C4-2B (cell line): ENCODE measurements around the gene PDE9A.
"Not testable (repeated sequence)": the region's sequence is repeated elsewhere in the genome, so short reads cannot be mapped to it uniquely, and the experiment has no call there.

ENCODE experiments used
- ZFX ChIP-seq: fragments of 450-650 bp; IDR thresholded peaks from 2 replicates; pipeline ENCODE4 v1.6.1; 2017
- TF ChIP-seq, protein P1 (sequence below): fragments of 450-650 bp; conservative IDR thresholded peaks from 2 replicates; pipeline ENCODE4 v1.5.1; 2017; ENCODE audit warnings: mild to moderate bottlenecking

DNA sequence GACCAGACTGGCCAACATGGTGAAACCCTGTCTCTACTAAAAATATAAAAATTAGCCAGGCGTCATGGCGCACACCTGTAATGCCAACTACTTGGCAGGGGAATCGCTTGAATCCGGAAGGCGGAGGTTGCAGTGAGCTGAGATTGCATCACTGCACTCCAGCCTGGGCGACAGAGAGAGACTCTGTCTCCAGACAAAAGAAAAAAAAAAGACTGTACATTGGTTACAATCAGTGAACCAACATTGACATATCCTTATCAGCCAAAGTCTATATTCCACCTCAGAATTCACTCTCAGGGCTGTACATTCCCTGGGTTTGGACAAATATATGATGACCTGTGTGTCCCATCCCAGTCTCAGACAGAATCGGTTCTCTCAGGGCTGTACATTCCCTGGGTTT lies 62.0 kb downstream of the PDE9A start:
- TF ChIP-seq, protein P1, sequence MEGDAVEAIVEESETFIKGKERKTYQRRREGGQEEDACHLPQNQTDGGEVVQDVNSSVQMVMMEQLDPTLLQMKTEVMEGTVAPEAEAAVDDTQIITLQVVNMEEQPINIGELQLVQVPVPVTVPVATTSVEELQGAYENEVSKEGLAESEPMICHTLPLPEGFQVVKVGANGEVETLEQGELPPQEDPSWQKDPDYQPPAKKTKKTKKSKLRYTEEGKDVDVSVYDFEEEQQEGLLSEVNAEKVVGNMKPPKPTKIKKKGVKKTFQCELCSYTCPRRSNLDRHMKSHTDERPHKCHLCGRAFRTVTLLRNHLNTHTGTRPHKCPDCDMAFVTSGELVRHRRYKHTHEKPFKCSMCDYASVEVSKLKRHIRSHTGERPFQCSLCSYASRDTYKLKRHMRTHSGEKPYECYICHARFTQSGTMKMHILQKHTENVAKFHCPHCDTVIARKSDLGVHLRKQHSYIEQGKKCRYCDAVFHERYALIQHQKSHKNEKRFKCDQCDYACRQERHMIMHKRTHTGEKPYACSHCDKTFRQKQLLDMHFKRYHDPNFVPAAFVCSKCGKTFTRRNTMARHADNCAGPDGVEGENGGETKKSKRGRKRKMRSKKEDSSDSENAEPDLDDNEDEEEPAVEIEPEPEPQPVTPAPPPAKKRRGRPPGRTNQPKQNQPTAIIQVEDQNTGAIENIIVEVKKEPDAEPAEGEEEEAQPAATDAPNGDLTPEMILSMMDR = not testable (repeated sequence)
- TF ChIP-seq ZFX = not testable (repeated sequence)
